Effector memory CD8-positive, alpha-beta T cell (primary cell): ENCODE measurements around the gene GJA4.

Experiments used
- ATAC-seq: fragments of 150-1000 bp; cut with Tn5 transposase; replicated peaks from 2 replicates; pipeline ENCODE4 v1.10.0; 2021; ENCODE audit warnings: mild to moderate bottlenecking, moderate library complexity
- DNase-seq, 3 experiments: peaks; one replicate each; pipeline ENCODE4 v3.0.0; 2021
- H3K27ac Mint-ChIP-seq, 2 donors: one replicate each; pipeline ENCODE4 v1.8.0; 2022; ENCODE audit warnings: mild to moderate bottlenecking in 2 of 2, mixed read lengths in 2 of 2, moderate library complexity in 2 of 2
- H3K27me3 Mint-ChIP-seq, 2 donors: one replicate each; pipeline ENCODE4 v1.8.0; 2022; ENCODE audit warnings: mixed read lengths in 2 of 2
- H3K36me3 Mint-ChIP-seq: one replicate; pipeline ENCODE4 v1.8.0; 2022; ENCODE audit warnings: mild to moderate bottlenecking, moderate library complexity, mixed read lengths; ENCODE audit not compliant: insufficient read depth
- H3K4me1 Mint-ChIP-seq, 2 donors: one replicate each; pipeline ENCODE4 v1.8.0; 2022; ENCODE audit warnings: low read depth in 2 of 2, mixed read lengths in 2 of 2
- H3K4me3 Mint-ChIP-seq, 2 donors: one replicate each; pipeline ENCODE4 v1.8.0; 2022; ENCODE audit warnings: mild to moderate bottlenecking in 2 of 2, mixed read lengths in 2 of 2, moderate library complexity in 2 of 2
- H3K9me3 Mint-ChIP-seq, 2 donors: one replicate each; pipeline ENCODE4 v1.8.0; 2022; ENCODE audit warnings: mixed read lengths in 2 of 2

GJA4 gene

GRCh38 chr1:34842952-34843371, 50.2 kb downstream of the GJA4 start:
- Mint-ChIP-seq H3K36me3 (peaks cover 7% of the 10 kb centered on the region), H3K27ac (peak overlapping the region in 1 of 2 donors; percentile 21), H3K27me3 (no peaks in the 10 kb centered on the region), H3K4me3 (no peak overlapping the region), H3K4me1 (peaks cover 14 to 15% of the 10 kb centered on the region in 2 donors), H3K9me3 (no peaks in the 10 kb centered on the region)
- ATAC-seq (no peak), DNase-seq (no peak)

DNA sequence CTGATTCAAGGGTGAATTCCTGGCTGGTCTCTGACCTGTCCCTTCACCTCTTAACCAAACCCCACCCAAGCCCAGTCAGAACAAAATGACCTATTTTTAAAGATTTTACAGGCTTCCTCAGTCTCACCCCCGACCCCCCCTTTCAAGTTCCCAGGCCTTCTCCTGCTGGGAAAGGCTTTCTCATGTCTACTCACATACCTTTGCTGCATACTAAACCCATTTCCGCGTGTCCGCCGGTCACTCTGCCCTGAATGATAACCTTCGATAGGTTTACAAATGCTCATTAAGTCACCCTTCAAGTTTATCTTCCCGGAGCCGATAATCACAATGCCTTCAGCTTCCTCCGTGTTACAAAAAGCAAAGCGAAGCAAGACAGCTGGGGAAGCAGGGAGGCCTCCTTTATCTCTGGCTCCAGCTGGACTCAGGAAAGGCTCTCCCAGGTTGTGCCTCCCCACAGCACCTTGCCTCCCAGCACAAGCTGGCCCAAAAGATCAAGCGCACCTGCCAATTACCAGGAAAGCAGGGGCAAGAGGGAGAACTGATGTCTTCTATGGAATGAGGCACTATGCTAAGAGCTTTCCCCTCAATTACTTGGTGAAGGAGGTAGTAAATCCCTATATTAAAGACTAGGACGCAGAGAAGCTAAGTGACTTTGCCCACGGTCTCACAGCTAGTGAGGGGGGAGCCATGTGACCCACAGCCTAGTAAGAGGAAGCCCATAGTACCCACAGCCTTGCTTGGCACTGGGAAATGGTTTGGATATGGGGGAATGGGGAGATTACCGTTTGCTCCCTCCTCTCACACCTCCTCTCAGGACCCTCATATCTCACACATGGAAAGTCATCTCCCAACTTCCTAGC, 50.8 kb downstream of the GJA4 start:
- Mint-ChIP-seq H3K4me1 (peaks cover 15 to 21% of the 10 kb centered on the region in 2 donors), H3K27ac (peak overlapping the region; percentile 9 to 21), H3K27me3 (no peaks in the 10 kb centered on the region), H3K36me3 (peaks cover 8% of the 10 kb centered on the region), H3K4me3 (no peak overlapping the region), H3K9me3 (no peaks in the 10 kb centered on the region)
- ATAC-seq (no peak), DNase-seq (no peak)

DNA sequence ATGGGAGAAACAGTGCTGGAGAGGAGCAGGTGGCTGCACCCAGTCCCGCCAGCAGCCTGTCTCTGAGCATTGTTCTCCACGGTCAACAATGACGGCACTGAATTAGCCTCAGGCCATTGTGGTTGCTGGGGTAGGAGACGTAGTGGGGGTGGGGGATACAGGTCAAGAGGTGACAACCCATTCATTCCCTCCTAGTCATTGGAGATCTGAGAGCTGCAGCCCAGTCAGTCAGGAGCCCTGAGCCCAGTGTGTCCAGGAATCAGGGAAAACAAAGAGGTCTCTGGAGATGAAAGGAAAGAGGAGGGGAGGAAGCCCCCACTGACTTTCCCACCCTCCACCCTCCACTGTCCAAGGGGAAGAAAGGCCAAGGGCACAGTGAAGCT, 51.4 kb downstream of the GJA4 start:
- H3K27me3 Mint-ChIP-seq = no peaks in the 10 kb centered on the region
- no peaks in the 10 kb centered on the region for H3K9me3 Mint-ChIP-seq
- peaks cover 18 to 23% of the 10 kb centered on the region in 2 donors for H3K4me1 Mint-ChIP-seq
- no peak overlapping the region for H3K4me3 Mint-ChIP-seq
- ATAC-seq = no peak
- H3K36me3 Mint-ChIP-seq = peaks cover 11% of the 10 kb centered on the region
- no peak overlapping the region for H3K27ac Mint-ChIP-seq
- no peak for DNase-seq
